Mammary epithelial cell (primary cell): ENCODE data around the gene LDLRAP1.

Experiments used
- EZH2 ChIP-seq: IDR thresholded peaks from 2 replicates; pipeline ENCODE4 v1.6.1; 2012; ENCODE audit warnings: low read length, inconsistent platforms, borderline replicate concordance
- TF ChIP-seq, protein P1 (sequence below), 2 donors: IDR thresholded peaks in 1 of 2; conservative IDR thresholded peaks in 1 of 2; 2 replicates each; pipeline ENCODE4 v1.5.1; 2011 to 2012; ENCODE audit warnings: inconsistent platforms in 2 of 2, low read length in 2 of 2, mild to moderate bottlenecking in 2 of 2, control low read depth in 1 of 2, low read depth in 1 of 2; ENCODE audit not compliant: insufficient read depth in 1 of 2; ENCODE audit errors: extremely low read depth in 1 of 2

DNA sequence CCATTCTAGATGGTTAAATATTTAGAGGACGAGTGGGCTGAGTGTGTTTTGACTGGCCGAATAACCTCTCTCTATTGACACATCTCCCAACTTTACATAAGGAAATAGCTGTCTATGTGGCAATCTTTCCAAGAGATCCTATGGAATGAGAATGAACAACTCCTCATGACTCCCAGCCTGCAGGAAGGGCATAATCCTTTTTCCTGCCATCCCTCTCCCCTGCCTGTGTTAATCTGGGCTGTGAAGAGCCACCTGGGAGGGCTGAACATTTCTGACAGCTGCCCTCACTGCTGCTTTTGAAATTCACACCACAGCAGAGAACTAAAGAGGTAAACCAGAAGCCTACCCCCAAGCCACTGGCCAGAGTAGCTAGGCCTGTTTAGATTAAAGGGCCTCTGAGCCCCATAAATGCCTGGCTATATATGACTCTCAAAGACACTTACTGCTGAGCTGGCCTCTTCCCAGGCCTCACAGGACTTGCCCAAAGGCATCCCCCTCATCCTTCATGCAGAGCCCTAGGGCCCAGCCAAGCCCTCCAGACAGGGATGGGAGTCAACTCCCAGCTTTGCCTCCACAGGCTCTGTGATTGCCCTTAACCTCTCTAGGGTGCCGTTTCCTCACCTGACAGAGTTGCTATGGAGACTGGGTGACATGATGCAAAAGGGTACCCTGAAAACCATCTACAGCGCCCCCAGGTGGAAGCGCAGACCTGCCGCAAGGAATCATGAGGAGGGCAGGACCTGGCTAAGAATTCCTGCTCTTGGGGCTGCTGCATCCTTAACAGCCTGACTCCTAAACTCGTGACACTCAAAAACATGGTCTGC, 42.0 kb upstream of the LDLRAP1 start:
- TF ChIP-seq EZH2, result no peak
- TF ChIP-seq, protein P1, sequence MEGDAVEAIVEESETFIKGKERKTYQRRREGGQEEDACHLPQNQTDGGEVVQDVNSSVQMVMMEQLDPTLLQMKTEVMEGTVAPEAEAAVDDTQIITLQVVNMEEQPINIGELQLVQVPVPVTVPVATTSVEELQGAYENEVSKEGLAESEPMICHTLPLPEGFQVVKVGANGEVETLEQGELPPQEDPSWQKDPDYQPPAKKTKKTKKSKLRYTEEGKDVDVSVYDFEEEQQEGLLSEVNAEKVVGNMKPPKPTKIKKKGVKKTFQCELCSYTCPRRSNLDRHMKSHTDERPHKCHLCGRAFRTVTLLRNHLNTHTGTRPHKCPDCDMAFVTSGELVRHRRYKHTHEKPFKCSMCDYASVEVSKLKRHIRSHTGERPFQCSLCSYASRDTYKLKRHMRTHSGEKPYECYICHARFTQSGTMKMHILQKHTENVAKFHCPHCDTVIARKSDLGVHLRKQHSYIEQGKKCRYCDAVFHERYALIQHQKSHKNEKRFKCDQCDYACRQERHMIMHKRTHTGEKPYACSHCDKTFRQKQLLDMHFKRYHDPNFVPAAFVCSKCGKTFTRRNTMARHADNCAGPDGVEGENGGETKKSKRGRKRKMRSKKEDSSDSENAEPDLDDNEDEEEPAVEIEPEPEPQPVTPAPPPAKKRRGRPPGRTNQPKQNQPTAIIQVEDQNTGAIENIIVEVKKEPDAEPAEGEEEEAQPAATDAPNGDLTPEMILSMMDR (conservative IDR thresholded peaks at IDR 0.05 in 1 of 2, IDR thresholded peaks at IDR 0.05 in 1 of 2; ENCODE audit: extremely low read depth in 1 of 2, insufficient read depth in 1 of 2, low read depth in 1 of 2, low read length in 2 of 2), result peak in 1 of 2 donors; percentile 26
